Mononuclear cell (primary cell): ENCODE data around the gene NUP188. TPM values are rescaled to one million over a fixed set of nuclear protein-coding genes. Genes with fewer than 3 reads are reported as not detected.
"Not testable (repeated sequence)": the region's sequence is repeated elsewhere in the genome, so short reads cannot be mapped to it uniquely, and the experiment has no call there.

Experiments
- H3K27me3 ChIP-seq: 2 replicates; pipeline ENCODE4 v1.6.0; 2011; ENCODE audit warnings: low read length, control low read depth; ENCODE audit not compliant: insufficient read depth
- H3K4me1 ChIP-seq: 2 replicates; pipeline ENCODE4 v1.5.1; 2011; ENCODE audit warnings: mild to moderate bottlenecking, low read length, control low read depth; ENCODE audit not compliant: insufficient read depth
- H3K4me3 ChIP-seq: 2 replicates; pipeline ENCODE4 v1.5.1; 2011; ENCODE audit warnings: mild to moderate bottlenecking, low read length, moderate library complexity
- H3K9me3 ChIP-seq: 2 replicates; pipeline ENCODE4 v1.5.1; 2011; ENCODE audit warnings: low read depth, mild to moderate bottlenecking, control low read depth, low read length
- total RNA-seq: library from RNA; depleted of rRNA; stranded (reverse); fragments of >200 nt; gene quantifications from one replicate; pipeline ENCODE4 v1.2.3, GENCODE V29; 2012

NUP188 gene
- total RNA-seq, 1 donor: 34.9 TPM

- Histone ChIP-seq H3K9me3 (no peaks in the 10 kb centered on the region), H3K4me3 (no peak overlapping the region), H3K27me3 (no peaks in the 10 kb centered on the region), H3K4me1 (no peaks in the 10 kb centered on the region)
Observed at GRCh38 chr9:129021091-129021490, 73.6 kb downstream of the NUP188 start.

GRCh38 chr9:129022037-129022436 is 74.5 kb downstream of the NUP188 start:
- H3K9me3 ChIP-seq: no peaks in the 10 kb centered on the region
- H3K4me3 ChIP-seq: no peak overlapping the region
- H3K27me3 ChIP-seq: no peaks in the 10 kb centered on the region
- peaks cover 5% of the 10 kb centered on the region for H3K4me1 ChIP-seq

- Histone ChIP-seq H3K9me3 (no peaks in the 10 kb centered on the region), H3K4me3 (no peak overlapping the region), H3K27me3 (no peaks in the 10 kb centered on the region), H3K4me1 (peaks cover 13% of the 10 kb centered on the region)
Observed at GRCh38 chr9:129023036-129023907, 75.8 kb downstream of the NUP188 start.

- no peak overlapping the region for H3K4me3 ChIP-seq
- H3K27me3 ChIP-seq: no peaks in the 10 kb centered on the region
- peaks cover 13% of the 10 kb centered on the region for H3K4me1 ChIP-seq
- H3K9me3 ChIP-seq: no peaks in the 10 kb centered on the region
Observed at GRCh38 chr9:129023908-129024233, 76.4 kb downstream of the NUP188 start.

- Histone ChIP-seq H3K4me3 (no peak overlapping the region), H3K27me3 (no peaks in the 10 kb centered on the region), H3K9me3 (no peaks in the 10 kb centered on the region), H3K4me1 (peaks cover 13% of the 10 kb centered on the region)
Observed at GRCh38 chr9:129026442-129027223, 79.1 kb downstream of the NUP188 start.

- Histone ChIP-seq H3K4me1 (peaks cover 13% of the 10 kb centered on the region), H3K9me3 (no peaks in the 10 kb centered on the region), H3K27me3 (no peaks in the 10 kb centered on the region), H3K4me3 (peak overlapping the region; percentile 43)
Observed at GRCh38 chr9:129027224-129027684, 79.8 kb downstream of the NUP188 start.

GRCh38 chr9:129027685-129028191 is 80.2 kb downstream of the NUP188 start:
- Histone ChIP-seq H3K4me1 (peaks cover 13% of the 10 kb centered on the region), H3K27me3 (no peaks in the 10 kb centered on the region), H3K9me3 (no peaks in the 10 kb centered on the region), H3K4me3 (peak overlapping the region; percentile 43)

- Histone ChIP-seq H3K27me3 (no peaks in the 10 kb centered on the region), H3K4me1 (peaks cover 13% of the 10 kb centered on the region), H3K4me3 (peak within 1 kb of the TSS; percentile 43), H3K9me3 (no peaks in the 10 kb centered on the region)
Observed at GRCh38 chr9:129028192-129028966, 80.9 kb downstream of the NUP188 start, which contains the start of gene SH3GLB2. Gene SH3GLB2 (minus strand): TSS chr9:129028331. CDS start chr9:129028154, 177 bp downstream.

GRCh38 chr9:129030191-129030590 is 82.7 kb downstream of the NUP188 start:
- Histone ChIP-seq H3K4me3 (no peak overlapping the region), H3K9me3 (no peaks in the 10 kb centered on the region), H3K27me3 (no peaks in the 10 kb centered on the region), H3K4me1 (peaks cover 13% of the 10 kb centered on the region)

GRCh38 chr9:129031514-129031913 is 84.0 kb downstream of the NUP188 start:
- Histone ChIP-seq H3K9me3 (no peaks in the 10 kb centered on the region), H3K4me3 (no peak overlapping the region), H3K4me1 (peaks cover 17% of the 10 kb centered on the region)

GRCh38 chr9:129032541-129033159 is 85.2 kb downstream of the NUP188 start:
- Histone ChIP-seq H3K4me3 (no peak overlapping the region), H3K9me3 (no peaks in the 10 kb centered on the region), H3K27me3 (no peaks in the 10 kb centered on the region), H3K4me1 (peaks cover 14% of the 10 kb centered on the region)

More at GRCh38 chr9:129031514-129031913, 84.0 kb downstream of the NUP188 start:
- no peaks in the 10 kb centered on the region for H3K27me3 ChIP-seq

- Histone ChIP-seq H3K4me1 (peaks cover 18% of the 10 kb centered on the region), H3K27me3 (no peaks in the 10 kb centered on the region), H3K4me3 (no peak overlapping the region), H3K9me3 (no peaks in the 10 kb centered on the region)
Observed at GRCh38 chr9:129033216-129033615, 85.7 kb downstream of the NUP188 start.

- not testable (repeated sequence) for H3K27me3 ChIP-seq, H3K9me3 ChIP-seq
- Histone ChIP-seq H3K4me3 (peak overlapping the region; percentile 80), H3K4me1 (peaks cover 24% of the 10 kb centered on the region)
Observed at GRCh38 chr9:129035838-129036237, 88.3 kb downstream of the NUP188 start.

- Histone ChIP-seq H3K27me3 (no peaks in the 10 kb centered on the region), H3K4me3 (peak within 1 kb of the TSS; percentile 80), H3K9me3 (no peaks in the 10 kb centered on the region), H3K4me1 (peaks cover 24% of the 10 kb centered on the region)
Observed at GRCh38 chr9:129036241-129036922, 88.9 kb downstream of the NUP188 start, which contains the start of gene MIGA2. Gene MIGA2 (plus strand): TSS chr9:129036626. CDS start chr9:129040595, 3,969 bp downstream.
